ENCODE data around the gene PSMA8.
A peak's percentile ranks its signal among the peaks of the same experiment; 100 is the strongest.
"Not testable (repeated sequence)": the region's sequence is repeated elsewhere in the genome, so short reads cannot be mapped to it uniquely, and the experiment has no call there.

The PSMA8 gene

GRCh38 chr18:26167592-26167991, 33.9 kb downstream of the PSMA8 start:
- DNase-seq (ENCODE audit: low read depth in 1 of 2, low spot score in 1 of 2), result not testable (repeated sequence)

- no peak for DNase-seq (ENCODE audit: low read depth in 1 of 2, low spot score in 1 of 2)
Measured at GRCh38 chr18:26175481-26175880, 41.8 kb downstream of the PSMA8 start.

- DNase-seq (ENCODE audit: low read depth in 1 of 2, low spot score in 1 of 2), result no peak
Measured at GRCh38 chr18:26176134-26176533, 42.5 kb downstream of the PSMA8 start.

GRCh38 chr18:26181343-26181826, 47.7 kb downstream of the PSMA8 start:
- DNase-seq (ENCODE audit: low read depth in 1 of 2, low spot score in 1 of 2), result no peak

- no peak for DNase-seq (ENCODE audit: low read depth in 1 of 2, low spot score in 1 of 2)
Measured at GRCh38 chr18:26183395-26184112, 49.9 kb downstream of the PSMA8 start.

- no peak for DNase-seq (ENCODE audit: low read depth in 1 of 2, low spot score in 1 of 2)
Measured at GRCh38 chr18:26185267-26185666, 51.6 kb downstream of the PSMA8 start.

GRCh38 chr18:26190506-26190905, 56.8 kb downstream of the PSMA8 start:
- peak in 1 of 2 donors; percentile 7 for DNase-seq (ENCODE audit: low read depth in 1 of 2, low spot score in 1 of 2)

- DNase-seq (ENCODE audit: low read depth in 1 of 2, low spot score in 1 of 2), result no peak
Measured at GRCh38 chr18:26192233-26192632, 58.6 kb downstream of the PSMA8 start.

- no peak for DNase-seq (ENCODE audit: low read depth in 1 of 2, low spot score in 1 of 2)
Measured at GRCh38 chr18:26196605-26197004, 62.9 kb downstream of the PSMA8 start.

- not testable (repeated sequence) for DNase-seq (ENCODE audit: low read depth in 1 of 2, low spot score in 1 of 2)
Measured at GRCh38 chr18:26202001-26202400, 68.3 kb downstream of the PSMA8 start.

GRCh38 chr18:26205318-26205717, 71.6 kb downstream of the PSMA8 start:
- DNase-seq (ENCODE audit: low read depth in 1 of 2, low spot score in 1 of 2), result no peak

GRCh38 chr18:26206488-26206887, 72.8 kb downstream of the PSMA8 start:
- DNase-seq (ENCODE audit: low read depth in 1 of 2, low spot score in 1 of 2), result no peak

- DNase-seq (ENCODE audit: low read depth in 1 of 2, low spot score in 1 of 2), result no peak
Measured at GRCh38 chr18:26207937-26208336, 74.3 kb downstream of the PSMA8 start.

- DNase-seq (ENCODE audit: low read depth in 1 of 2, low spot score in 1 of 2), result no peak
Measured at GRCh38 chr18:26208977-26209376, 75.3 kb downstream of the PSMA8 start.

- no peak for DNase-seq (ENCODE audit: low read depth in 1 of 2, low spot score in 1 of 2)
Measured at GRCh38 chr18:26210147-26210546, 76.5 kb downstream of the PSMA8 start.

GRCh38 chr18:26215247-26215970, 81.7 kb downstream of the PSMA8 start:
- DNase-seq (ENCODE audit: low read depth in 1 of 2, low spot score in 1 of 2), result peak in 1 of 2 donors; percentile 35

- DNase-seq (ENCODE audit: low read depth in 1 of 2, low spot score in 1 of 2), result no peak
Measured at GRCh38 chr18:26225022-26225693, 91.5 kb downstream of the PSMA8 start.

GRCh38 chr18:26225915-26226228, 92.2 kb downstream of the PSMA8 start:
- no peak for DNase-seq (ENCODE audit: low read depth in 1 of 2, low spot score in 1 of 2)

GRCh38 chr18:26226229-26227050, 92.8 kb downstream of the PSMA8 start, which contains the start of gene TAF4B:
TAF4B (plus strand) TSS chr18:26226445; CDS start chr18:26226934, 489 bp downstream.
- peak; percentile 90 to 91 for DNase-seq (ENCODE audit: low read depth in 1 of 2, low spot score in 1 of 2)

- DNase-seq (ENCODE audit: low read depth in 1 of 2, low spot score in 1 of 2), result no peak
Measured at GRCh38 chr18:26227051-26227670, 93.5 kb downstream of the PSMA8 start.
